ENCODE data around the gene FAM221B. TPM values are rescaled to one million over a fixed set of nuclear protein-coding genes. Genes with fewer than 3 reads are reported as not detected.
A peak's percentile ranks its signal among the peaks of the same experiment; 100 is the strongest.

Gene FAM221B
- total RNA-seq, 4 donors from 2014 or later = not detected

DNA sequence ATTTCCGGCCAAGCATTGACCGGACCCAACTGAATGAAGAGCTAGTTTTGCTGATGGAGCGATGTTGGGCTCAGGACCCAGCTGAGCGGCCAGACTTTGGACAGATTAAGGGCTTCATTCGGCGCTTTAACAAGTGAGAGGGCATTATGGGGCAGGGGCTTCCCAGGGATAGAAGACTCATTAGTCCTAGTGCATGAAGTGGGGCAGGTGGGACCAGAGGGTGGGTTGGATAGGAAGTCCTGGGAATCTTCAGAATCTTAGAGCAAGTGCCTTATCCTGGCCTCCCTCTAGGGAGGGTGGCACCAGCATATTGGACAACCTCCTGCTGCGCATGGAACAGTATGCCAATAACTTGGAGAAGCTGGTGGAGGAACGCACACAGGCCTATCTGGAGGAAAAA lies 22.4 kb downstream of the FAM221B start:
- ATAC-seq (ENCODE audit: low FRiP score) (no peak), DNase-seq (ENCODE audit: low spot score) (no peak)
- no peak for TF ChIP-seq CTCF (IDR thresholded peaks at IDR 0.05)

GRCh38 chr9:35801328-35802128 lies 27.0 kb downstream of the FAM221B start:
- no peak for DNase-seq (ENCODE audit: low spot score)
- no peak for TF ChIP-seq CTCF (IDR thresholded peaks at IDR 0.05)
- ATAC-seq (ENCODE audit: low FRiP score) = no peak

DNA sequence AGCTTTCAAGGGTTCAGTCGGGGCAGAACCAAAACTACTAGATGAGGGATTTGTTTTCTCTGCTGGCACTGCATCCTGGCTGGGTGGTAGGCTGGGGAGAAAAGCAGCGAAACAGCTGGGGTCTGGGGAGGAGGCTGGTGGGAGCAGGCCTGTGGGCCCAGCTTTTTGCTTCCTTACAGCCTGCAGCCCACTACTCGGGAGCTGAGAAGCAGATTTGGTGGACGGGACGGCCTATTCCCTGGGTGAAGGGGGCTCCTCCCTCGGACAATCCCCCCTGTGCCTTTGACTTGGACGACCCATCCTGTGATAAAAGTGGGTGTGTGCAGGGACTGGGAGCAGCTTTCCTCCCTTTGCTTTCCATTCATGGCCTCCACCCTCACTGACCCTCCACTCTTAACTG lies 28.0 kb downstream of the FAM221B start:
- ATAC-seq (ENCODE audit: low FRiP score) (no peak), DNase-seq (ENCODE audit: low spot score) (no peak)
- TF ChIP-seq CTCF (IDR thresholded peaks at IDR 0.05) = no peak

- DNase-seq (ENCODE audit: low spot score) (no peak), ATAC-seq (ENCODE audit: low FRiP score) (peak; percentile 30)
- no peak for TF ChIP-seq CTCF (IDR thresholded peaks at IDR 0.05)
Measured at GRCh38 chr9:35798658-35799374, 29.7 kb downstream of the FAM221B start.

DNA sequence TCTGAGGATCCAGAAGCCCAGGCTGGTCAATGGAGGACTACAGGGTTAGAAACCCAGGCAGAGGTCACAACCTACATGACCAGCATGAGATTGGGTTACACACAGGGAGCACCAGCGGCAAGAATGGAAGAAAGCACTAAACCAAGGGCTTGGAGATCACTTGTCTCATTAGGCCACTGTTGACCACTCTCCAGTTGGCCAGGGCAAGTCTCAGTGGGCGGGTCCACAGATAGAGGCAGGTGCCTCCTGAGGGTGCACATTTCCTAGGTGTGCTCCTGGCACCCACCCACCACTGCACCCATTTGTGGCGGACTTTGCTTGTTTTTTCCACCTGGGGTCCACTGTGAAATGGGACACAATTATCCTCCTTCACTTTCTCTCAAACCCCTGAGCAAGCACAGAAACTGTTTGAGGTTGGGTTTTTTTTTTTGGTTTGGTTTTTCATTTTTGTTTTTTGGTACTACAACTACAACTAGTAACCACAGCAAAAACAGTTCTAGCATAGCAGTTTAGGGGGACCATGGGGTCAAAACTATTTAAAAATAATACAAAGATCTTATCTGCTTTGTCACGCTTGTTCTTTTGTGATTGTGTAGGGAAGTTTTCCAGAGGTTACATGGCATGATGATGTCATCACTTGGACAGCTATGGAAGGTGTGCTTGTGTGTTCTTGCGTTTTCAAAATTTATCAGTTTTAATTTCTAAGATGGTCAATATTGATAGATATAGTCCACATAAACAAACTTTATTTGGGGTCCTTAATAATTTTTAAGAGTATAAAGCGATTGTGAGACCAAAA lies 31.0 kb downstream of the FAM221B start:
- no peak for DNase-seq (ENCODE audit: low spot score)
- TF ChIP-seq CTCF (IDR thresholded peaks at IDR 0.05) = no peak
- no peak for ATAC-seq (ENCODE audit: low FRiP score)

DNA sequence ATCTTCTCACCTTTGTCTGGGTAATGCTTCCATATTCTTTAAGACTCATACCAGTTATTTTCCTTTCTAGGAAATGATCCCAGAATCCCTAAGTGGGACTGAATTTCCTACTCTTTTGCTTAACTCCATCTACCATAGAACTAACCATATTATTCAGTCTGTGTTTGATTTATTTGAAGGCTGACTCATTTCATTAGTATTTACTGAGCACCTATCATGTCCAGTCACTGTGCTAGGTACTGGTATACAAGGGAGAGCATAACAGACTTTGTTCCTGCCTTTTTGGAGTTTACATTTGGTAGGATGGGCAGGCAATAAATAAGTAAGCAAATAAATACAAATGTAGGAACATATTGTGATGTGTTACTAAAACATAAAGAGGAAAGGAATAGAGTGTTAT lies 32.8 kb downstream of the FAM221B start:
- ATAC-seq (ENCODE audit: low FRiP score) = no peak
- TF ChIP-seq CTCF (IDR thresholded peaks at IDR 0.05) = no peak
- DNase-seq (ENCODE audit: low spot score) = no peak

Data from omental fat pad (tissue), 4 donors.